T-cell (primary cell): Measurements from ENCODE around the gene UBA1. TPM values are rescaled to one million over a fixed set of nuclear protein-coding genes. Genes with fewer than 3 reads are reported as not detected.

Source experiments
- ATAC-seq, 4 experiments: fragments of 200-7000 bp in 3 of 4; fragments of 150-1000 bp in 1 of 4; cut with Tn5 transposase; replicated peaks in 1 of 4; 1 replicate in 3 of 4; 2 replicates in 1 of 4; pipeline ENCODE4 v1.10.0; 2021; ENCODE audit warnings: moderate library complexity in 3 of 4, mild to moderate bottlenecking in 2 of 4, moderate number of reproducible peaks in 1 of 4
- CTCF ChIA-PET, 2 donors: fragments of 300-600 bp; sonication (Branson Sonifier 250); formaldehyde crosslinking; loops; one replicate each; lab custom pipeline; 2022; ENCODE audit warnings: antibody characterized with exemption in 2 of 2; lab: Charles Lee
- POLR2A ChIA-PET, 2 donors: fragments of 300-600 bp; sonication (Branson Sonifier 250); formaldehyde crosslinking; loops; one replicate each; lab custom pipeline; 2022; ENCODE audit warnings: antibody characterized with exemption in 2 of 2; lab: Charles Lee
- DNase-seq, 35 experiments: peaks; one replicate each; pipeline versions ENCODE4 v3.0.0 to v3.0.0-alpha.2; 2013 to 2023
- H3K27ac ChIP-seq: one replicate; pipeline ENCODE4 v1.5.1; 2013; ENCODE audit warnings: low read length
- H3K27me3 ChIP-seq, 2 experiments: replicated peaks in 1 of 2; 1 replicate in 1 of 2; 2 replicates in 1 of 2; pipeline versions ENCODE4 v1.6.1 to v1.7.0; 2013; ENCODE audit warnings: low read length in 1 of 2, mixed read lengths in 1 of 2; ENCODE audit not compliant: control insufficient read depth in 2 of 2, insufficient read depth in 2 of 2; ENCODE audit errors: extremely low read depth in 1 of 2
- H3K36me3 ChIP-seq, 2 donors: 1 replicate in 1 of 2; 2 replicates in 1 of 2; pipeline versions ENCODE4 v1.6.1 to v1.7.0; 2013; ENCODE audit warnings: low read length in 1 of 2; ENCODE audit not compliant: control insufficient read depth in 2 of 2, insufficient read depth in 1 of 2; ENCODE audit errors: extremely low read depth in 1 of 2
- H3K4me1 ChIP-seq, 2 experiments: 1 replicate in 1 of 2; 2 replicates in 1 of 2; pipeline versions ENCODE4 v1.6.1 to v1.7.0; 2013; ENCODE audit warnings: low read length in 2 of 2, mixed read lengths in 1 of 2; ENCODE audit not compliant: insufficient read depth in 2 of 2, control insufficient read depth in 1 of 2; ENCODE audit errors: extremely low read depth in 1 of 2
- H3K4me3 ChIP-seq, 2 donors: 1 replicate in 1 of 2; 2 replicates in 1 of 2; pipeline versions ENCODE4 v1.5.1 to v1.7.0; 2013; ENCODE audit warnings: mild to moderate bottlenecking in 2 of 2, low read length in 1 of 2, moderate library complexity in 1 of 2; ENCODE audit not compliant: control insufficient read depth in 1 of 2; ENCODE audit errors: extremely low read depth in 1 of 2
- H3K9me3 ChIP-seq: 2 replicates; pipeline ENCODE4 v1.7.0; 2013
- H3K27ac Mint-ChIP-seq, 2 donors: one replicate each; pipeline ENCODE4 v1.8.0; 2020 to 2021; ENCODE audit warnings: mild to moderate bottlenecking in 2 of 2, mixed read lengths in 2 of 2
- H3K27me3 Mint-ChIP-seq, 2 donors: one replicate each; pipeline ENCODE4 v1.8.0; 2021 to 2022; ENCODE audit warnings: mixed read lengths in 2 of 2
- H3K36me3 Mint-ChIP-seq: one replicate; pipeline ENCODE4 v1.8.0; 2021; ENCODE audit warnings: mixed read lengths
- H3K4me1 Mint-ChIP-seq, 3 donors: one replicate each; pipeline ENCODE4 v1.8.0; 2020 to 2022; ENCODE audit warnings: mixed read lengths in 3 of 3, mild to moderate bottlenecking in 1 of 3
- H3K4me3 Mint-ChIP-seq, 3 donors: one replicate each; pipeline ENCODE4 v1.8.0; 2020 to 2022; ENCODE audit warnings: mild to moderate bottlenecking in 3 of 3, mixed read lengths in 3 of 3, moderate library complexity in 3 of 3
- H3K9me3 Mint-ChIP-seq, 3 donors: one replicate each; pipeline ENCODE4 v1.8.0; 2020 to 2022; ENCODE audit warnings: mixed read lengths in 3 of 3
- WGBS: methylation state at CpG from one replicate; pipeline ENCODE4 v1.1.5; 2013; ENCODE audit warnings: missing lambda C conversion rate; ENCODE audit not compliant: insufficient coverage; 5-methylcytosine and 5-hydroxymethylcytosine counted together
- total RNA-seq, 35 experiments: library from RNA in 6 of 35; stranded (reverse) in 6 of 35; fragments of 120-200 nt in 1 of 35; gene quantifications; one replicate each; pipeline versions ENCODE4 v1.2.1 to v1.2.4 and lab custom pipeline; 2013 to 2026

The UBA1 gene
- total RNA-seq, 5 donors from 2014 or later (not counting 1 experiment from before 2014, with no cell fraction given): 116 to 177 (median 149) TPM

- no peaks in the 10 kb centered on the region for H3K9me3 ChIP-seq
- Mint-ChIP-seq H3K4me1 (peaks cover 0 to 5% (median 0%) of the 10 kb centered on the region in 3 donors), H3K27ac (no peak overlapping the region), H3K9me3 (no peaks in the 10 kb centered on the region), H3K36me3 (peaks cover 33% of the 10 kb centered on the region), H3K27me3 (peaks cover 0 to 5% of the 10 kb centered on the region in 2 donors), H3K4me3 (no peak overlapping the region)
- ChIA-PET CTCF (no interaction called here), POLR2A (interaction anchor here (0.6 kb wide), 4 partner anchors 11 to 281 kb away, joined by 3 to 9 read pairs (median 6); no protein-coding TSS in a partner anchor)
- no peaks in the 10 kb centered on the region for H3K4me1 ChIP-seq
- H3K4me3 ChIP-seq: no peak overlapping the region
- DNase-seq (no peak), ATAC-seq (no peak)
- peaks cover 3 to 45% of the 10 kb centered on the region in 2 donors for H3K36me3 ChIP-seq
- peaks cover 0 to 2% of the 10 kb centered on the region in 2 experiments for H3K27me3 ChIP-seq
- 92% methylated on average over 2 of the region's 16 CpGs for WGBS
- no peak overlapping the region for H3K27ac ChIP-seq
Observed at GRCh38 chrX:47244676-47245075, 51.0 kb downstream of the UBA1 start.

GRCh38 chrX:47245156-47245555 is 51.5 kb downstream of the UBA1 start:
- peaks cover 28% of the 10 kb centered on the region for H3K36me3 Mint-ChIP-seq
- H3K9me3 ChIP-seq: no peaks in the 10 kb centered on the region
- no peak overlapping the region for H3K27ac Mint-ChIP-seq
- peaks cover 3 to 40% of the 10 kb centered on the region in 2 donors for H3K36me3 ChIP-seq
- ChIA-PET CTCF (no interaction called here), POLR2A (interaction anchor here (0.6 kb wide), 4 partner anchors 10 to 281 kb away, joined by 3 to 9 read pairs (median 6); no protein-coding TSS in a partner anchor)
- no peak overlapping the region for H3K4me3 ChIP-seq
- no peak overlapping the region for H3K27ac ChIP-seq
- peaks cover 0 to 4% of the 10 kb centered on the region in 2 donors for H3K27me3 Mint-ChIP-seq
- ATAC-seq: no peak
- H3K27me3 ChIP-seq: peaks cover 0 to 2% of the 10 kb centered on the region in 2 experiments
- no peaks in the 10 kb centered on the region for H3K9me3 Mint-ChIP-seq
- no peak overlapping the region for H3K4me3 Mint-ChIP-seq
- no CpG with 5 or more reads among the region's 10 CpGs for WGBS
- H3K4me1 ChIP-seq: no peaks in the 10 kb centered on the region
- H3K4me1 Mint-ChIP-seq: peaks cover 0 to 5% (median 0%) of the 10 kb centered on the region in 3 donors
- DNase-seq: no peak

GRCh38 chrX:47247206-47247998 is 53.8 kb downstream of the UBA1 start:
- no peak for ATAC-seq
- ChIA-PET POLR2A (no interaction called here), CTCF (interaction anchor here in 1 of 2 donors (0.7 kb wide), 1 partner anchor 12 kb away, joined by 7 read pairs; no protein-coding TSS in a partner anchor)
- no peak overlapping the region for H3K27ac Mint-ChIP-seq
- no peaks in the 10 kb centered on the region for H3K4me1 Mint-ChIP-seq
- H3K27me3 Mint-ChIP-seq: no peaks in the 10 kb centered on the region
- H3K27ac ChIP-seq: no peak overlapping the region
- no peak for DNase-seq
- peaks cover 0 to 20% of the 10 kb centered on the region in 2 donors for H3K36me3 ChIP-seq
- peaks cover 14% of the 10 kb centered on the region for H3K36me3 Mint-ChIP-seq
- 87% methylated on average over 3 of the region's 23 CpGs for WGBS
- no peak overlapping the region for H3K4me3 Mint-ChIP-seq
- peaks cover 0 to 2% of the 10 kb centered on the region in 2 experiments for H3K27me3 ChIP-seq
- H3K9me3 ChIP-seq: no peaks in the 10 kb centered on the region
- no peak overlapping the region for H3K4me3 ChIP-seq
- no peaks in the 10 kb centered on the region for H3K4me1 ChIP-seq
- no peaks in the 10 kb centered on the region for H3K9me3 Mint-ChIP-seq

GRCh38 chrX:47247999-47248320 is 54.3 kb downstream of the UBA1 start:
- H3K4me1 Mint-ChIP-seq: no peaks in the 10 kb centered on the region
- POLR2A ChIA-PET: no interaction called here
- CTCF ChIA-PET: interaction anchor here in 1 of 2 donors (0.7 kb wide), 1 partner anchor 12 kb away, joined by 7 read pairs; no protein-coding TSS in a partner anchor

GRCh38 chrX:47248576-47248975 is 54.9 kb downstream of the UBA1 start:
- no peak overlapping the region for H3K27ac ChIP-seq
- no peak for DNase-seq
- no peaks in the 10 kb centered on the region for H3K4me1 ChIP-seq
- H3K27ac Mint-ChIP-seq: no peak overlapping the region
- H3K9me3 ChIP-seq: no peaks in the 10 kb centered on the region
- H3K4me1 Mint-ChIP-seq: no peaks in the 10 kb centered on the region
- H3K36me3 Mint-ChIP-seq: peaks cover 14% of the 10 kb centered on the region
- ChIA-PET CTCF (no interaction called here), POLR2A (no interaction called here)
- H3K4me3 ChIP-seq: no peak overlapping the region
- no peak for ATAC-seq
- H3K27me3 Mint-ChIP-seq: no peaks in the 10 kb centered on the region
- no peaks in the 10 kb centered on the region for H3K9me3 Mint-ChIP-seq
- WGBS: 90% methylated on average over 2 of the region's 6 CpGs
- H3K36me3 ChIP-seq: peaks cover 0 to 16% of the 10 kb centered on the region in 2 donors
- H3K4me3 Mint-ChIP-seq: no peak overlapping the region
- H3K27me3 ChIP-seq: peaks cover 0 to 2% of the 10 kb centered on the region in 2 experiments

More at GRCh38 chrX:47247999-47248320, 54.3 kb downstream of the UBA1 start:
- Histone ChIP-seq H3K27ac (no peak overlapping the region), H3K9me3 (no peaks in the 10 kb centered on the region), H3K4me1 (no peaks in the 10 kb centered on the region), H3K27me3 (peaks cover 0 to 2% of the 10 kb centered on the region in 2 experiments), H3K4me3 (no peak overlapping the region), H3K36me3 (peaks cover 0 to 16% of the 10 kb centered on the region in 2 donors)
- no peak for DNase-seq
- Mint-ChIP-seq H3K9me3 (no peaks in the 10 kb centered on the region), H3K36me3 (peaks cover 14% of the 10 kb centered on the region), H3K27me3 (no peaks in the 10 kb centered on the region), H3K27ac (no peak overlapping the region), H3K4me3 (no peak overlapping the region)
- ATAC-seq: peak in 1 of 4 experiments; percentile 9
- WGBS: 98% methylated on average over 6 of the region's 13 CpGs

- H3K27me3 Mint-ChIP-seq: peaks cover 0 to 4% of the 10 kb centered on the region in 2 donors
- no peaks in the 10 kb centered on the region for H3K4me1 ChIP-seq
- H3K27ac Mint-ChIP-seq: no peak overlapping the region
- H3K9me3 ChIP-seq: no peaks in the 10 kb centered on the region
- H3K4me3 ChIP-seq: no peak overlapping the region
- WGBS: no CpG with 5 or more reads among the region's 6 CpGs
- no peak for DNase-seq
- no peak for ATAC-seq
- H3K36me3 ChIP-seq: peaks cover 0 to 8% of the 10 kb centered on the region in 2 donors
- ChIA-PET CTCF (no interaction called here), POLR2A (no interaction called here)
- H3K4me1 Mint-ChIP-seq: no peaks in the 10 kb centered on the region
- peaks cover 0 to 4% (median 3%) of the 10 kb centered on the region in 3 donors for H3K9me3 Mint-ChIP-seq
- peaks cover 11% of the 10 kb centered on the region for H3K36me3 Mint-ChIP-seq
- H3K27me3 ChIP-seq: peaks cover 0 to 2% of the 10 kb centered on the region in 2 experiments
- H3K4me3 Mint-ChIP-seq: no peak overlapping the region
- H3K27ac ChIP-seq: no peak overlapping the region
Observed at GRCh38 chrX:47250017-47250347, 56.4 kb downstream of the UBA1 start.
